ENCODE data around the gene MMAB. TPM values are rescaled to one million over a fixed set of nuclear protein-coding genes. Genes with fewer than 3 reads are reported as not detected.

The MMAB gene
- total RNA-seq, 1 experiment from 2014 or later, result 24.3 TPM

DNA sequence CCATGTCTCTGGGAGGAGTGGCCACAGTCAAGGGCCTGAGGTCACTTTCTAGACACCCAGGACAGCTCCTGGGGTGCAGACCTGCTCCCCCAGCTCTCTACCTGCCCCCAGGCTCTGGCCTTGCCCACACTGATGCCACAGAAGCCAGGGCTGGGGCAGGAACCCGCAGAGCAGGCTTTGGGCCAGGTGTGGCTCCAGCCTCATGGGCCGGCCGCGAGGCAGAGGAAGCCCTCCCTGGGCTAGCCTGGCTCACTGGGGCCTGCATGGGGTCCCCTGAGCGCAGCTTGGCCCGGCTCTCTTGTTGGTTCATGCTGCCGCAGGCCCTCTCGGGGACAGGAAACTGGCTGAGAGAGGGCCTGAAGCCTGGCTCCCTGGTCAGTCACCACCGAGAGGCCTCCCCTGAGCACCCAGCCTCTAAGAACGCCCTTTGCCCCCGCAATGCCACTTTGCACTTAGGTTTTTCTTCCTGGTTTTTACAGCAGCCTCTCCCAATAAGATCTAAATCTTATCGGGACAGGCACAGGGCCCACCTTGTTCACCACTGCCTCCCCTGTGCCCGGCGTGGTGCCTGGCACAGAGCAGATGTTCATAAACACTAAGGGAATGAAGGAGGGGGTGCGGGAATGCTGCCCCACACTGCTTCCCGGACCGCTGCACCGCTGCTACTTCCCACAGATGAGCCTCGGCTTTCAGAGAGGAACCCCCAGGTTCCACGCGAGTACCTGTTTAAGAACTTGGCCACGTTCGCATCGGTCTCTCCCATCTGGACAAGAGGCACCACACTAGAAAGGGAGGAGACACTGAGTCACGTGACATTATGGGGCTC, 14.7 kb downstream of the MMAB start:
- Histone ChIP-seq H3K4me1 (ENCODE audit: insufficient read depth, low read length) (no peaks in the 10 kb centered on the region), H4K91ac (ENCODE audit: insufficient read length, low read depth, low read length) (no peak overlapping the region), H3K56ac (ENCODE audit: insufficient read length, low read depth, low read length) (no peak overlapping the region), H4K8ac (replicated peaks; ENCODE audit: insufficient read length, low read depth, low read length) (no peak overlapping the region), H3K9me3 (ENCODE audit: control insufficient read depth, low read depth, low read length) (no peaks in the 10 kb centered on the region), H3K9ac (ENCODE audit: extremely low read depth, insufficient read length, low read length) (no peak overlapping the region), H2AFZ (ENCODE audit: low read length) (no peak overlapping the region), H3K23ac (ENCODE audit: insufficient read length, low read depth, low read length) (no peak overlapping the region), H4K5ac (ENCODE audit: insufficient read length, low read depth, low read length) (no peak overlapping the region), H2BK15ac (ENCODE audit: low read depth, low read length) (no peak overlapping the region), H3T11ph (ENCODE audit: low read length) (no peak overlapping the region), H3K4me2 (ENCODE audit: insufficient read depth, insufficient read length, low read length) (no peak overlapping the region), H3K79me2 (ENCODE audit: insufficient read depth, low read length) (no peaks in the 10 kb centered on the region), H3K27ac (ENCODE audit: insufficient read length, low read depth, low read length) (no peak overlapping the region), H2AK5ac (ENCODE audit: insufficient read length, low read length) (no peak overlapping the region), H2BK12ac (ENCODE audit: insufficient read length, low read depth, low read length) (no peak overlapping the region), H3K79me1 (ENCODE audit: insufficient read depth, low read depth, low read length, poor library complexity, severe bottlenecking) (no peaks in the 10 kb centered on the region), H2BK120ac (ENCODE audit: low read depth, low read length, poor library complexity, severe bottlenecking) (no peak overlapping the region), H3K23me2 (ENCODE audit: insufficient read length, low read depth, low read length, poor library complexity, severe bottlenecking) (no peaks in the 10 kb centered on the region), H3K27me3 (ENCODE audit: insufficient read depth, low read length) (no peaks in the 10 kb centered on the region), H3K14ac (ENCODE audit: insufficient read depth, low read length) (no peak overlapping the region; the same call in 1 of the 2 replicates), H2BK5ac (ENCODE audit: insufficient read length, low read length) (no peak overlapping the region), H3K4ac (ENCODE audit: low read depth, low read length) (no peak overlapping the region), H3K18ac (ENCODE audit: insufficient read length, low read depth, low read length) (no peak overlapping the region), H4K20me1 (ENCODE audit: control insufficient read depth, insufficient read depth, insufficient read length) (no peaks in the 10 kb centered on the region), H2BK20ac (ENCODE audit: low read depth, low read length, poor library complexity, severe bottlenecking) (no peak overlapping the region)
- peaks cover 2% of the 10 kb centered on the region; the same call in 1 of the 2 replicates for H3K27me3 Mint-ChIP-seq (ENCODE audit: low read depth)
- no CpG with 5 or more reads among the region's 25 CpGs for WGBS (ENCODE audit: extremely low coverage, insufficient read length, low lambda C conversion rate)
- TF ChIP-seq, protein P1, sequence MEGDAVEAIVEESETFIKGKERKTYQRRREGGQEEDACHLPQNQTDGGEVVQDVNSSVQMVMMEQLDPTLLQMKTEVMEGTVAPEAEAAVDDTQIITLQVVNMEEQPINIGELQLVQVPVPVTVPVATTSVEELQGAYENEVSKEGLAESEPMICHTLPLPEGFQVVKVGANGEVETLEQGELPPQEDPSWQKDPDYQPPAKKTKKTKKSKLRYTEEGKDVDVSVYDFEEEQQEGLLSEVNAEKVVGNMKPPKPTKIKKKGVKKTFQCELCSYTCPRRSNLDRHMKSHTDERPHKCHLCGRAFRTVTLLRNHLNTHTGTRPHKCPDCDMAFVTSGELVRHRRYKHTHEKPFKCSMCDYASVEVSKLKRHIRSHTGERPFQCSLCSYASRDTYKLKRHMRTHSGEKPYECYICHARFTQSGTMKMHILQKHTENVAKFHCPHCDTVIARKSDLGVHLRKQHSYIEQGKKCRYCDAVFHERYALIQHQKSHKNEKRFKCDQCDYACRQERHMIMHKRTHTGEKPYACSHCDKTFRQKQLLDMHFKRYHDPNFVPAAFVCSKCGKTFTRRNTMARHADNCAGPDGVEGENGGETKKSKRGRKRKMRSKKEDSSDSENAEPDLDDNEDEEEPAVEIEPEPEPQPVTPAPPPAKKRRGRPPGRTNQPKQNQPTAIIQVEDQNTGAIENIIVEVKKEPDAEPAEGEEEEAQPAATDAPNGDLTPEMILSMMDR (conservative IDR thresholded peaks at IDR 0.05), result no peak
- no peak overlapping the region for H3K4me3 Mint-ChIP-seq
- no peaks in the 10 kb centered on the region; a peak in 1 of 5 replicates for H3K9me3 Mint-ChIP-seq
- peak overlapping the region in 2 of 3 experiments; percentile 63 to 79; a peak in 3 of 7 replicates for H3K27ac Mint-ChIP-seq
- DNase-seq, result no peak
- peaks cover 13 to 15% (median 14%) of the 10 kb centered on the region in 3 experiments for H3K36me3 Mint-ChIP-seq (ENCODE audit: insufficient read depth in 1 of 3, low read depth in 3 of 3)
- H3K4me1 Mint-ChIP-seq, result peaks cover 2 to 6% of the 10 kb centered on the region in 2 experiments; a peak in 3 of 4 replicates
